WTC11 (cell line): ENCODE data around the gene S100A12. TPM values are rescaled to one million over a fixed set of nuclear protein-coding genes. Genes with fewer than 3 reads are reported as not detected.
A peak's percentile ranks its signal among the peaks of the same experiment; 100 is the strongest.

Source experiments
- ATAC-seq: fragments of 200-7000 bp; cut with Tn5 transposase; 2 replicates; pipeline ENCODE4 v1.10.0; 2021; ENCODE audit warnings: mild to moderate bottlenecking, moderate library complexity
- CTCF ChIA-PET: fragments of 300-600 bp; sonication (Branson Sonifier 250); formaldehyde crosslinking; loops from one replicate; lab custom pipeline; 2021; ENCODE audit warnings: antibody characterized with exemption; lab: Charles Lee
- POLR2A ChIA-PET: fragments of 350-600 bp; sonication (Branson Sonifier 250); formaldehyde crosslinking; loops from one replicate; lab custom pipeline; 2021; ENCODE audit warnings: antibody characterized with exemption; lab: Charles Lee
- DNase-seq: peaks from one replicate; pipeline ENCODE4 v3.0.0; 2021; ENCODE audit warnings: low spot score
- H3K27ac Mint-ChIP-seq: 2 replicates; pipeline ENCODE4 v1.8.0; 2021; ENCODE audit warnings: mixed read lengths
- H3K27me3 Mint-ChIP-seq: 2 replicates; pipeline ENCODE4 v1.8.0; 2021; ENCODE audit warnings: low read depth, mild to moderate bottlenecking, moderate library complexity, mixed read lengths
- H3K36me3 Mint-ChIP-seq: 2 replicates; pipeline ENCODE4 v1.8.0; 2021; ENCODE audit warnings: mixed read lengths
- H3K4me1 Mint-ChIP-seq: 2 replicates; pipeline ENCODE4 v1.8.0; 2022; ENCODE audit warnings: mixed read lengths
- H3K4me3 Mint-ChIP-seq: 2 replicates; pipeline ENCODE4 v1.8.0; 2021; ENCODE audit warnings: mild to moderate bottlenecking, moderate library complexity, mixed read lengths
- H3K9me3 Mint-ChIP-seq: 2 replicates; pipeline ENCODE4 v1.8.0; 2021; ENCODE audit warnings: mixed read lengths
- FOXJ3 ChIP-seq: sonication (generic); formaldehyde crosslinking; IDR thresholded peaks from 2 replicates; pipeline ENCODE4 v1.9.0; 2021; ENCODE audit warnings: missing genetic modification reagents, mild to moderate bottlenecking, borderline replicate concordance
- FOXP1 ChIP-seq: sonication (generic); formaldehyde crosslinking; IDR thresholded peaks from 2 replicates; pipeline ENCODE4 v1.8.0; 2022; ENCODE audit warnings: missing genetic modification reagents, mild to moderate bottlenecking, moderate library complexity, borderline replicate concordance
- GTF2I ChIP-seq: fragments of 250-450 bp; sonication (Bioruptor Pico); conservative IDR thresholded peaks from 2 replicates; pipeline ENCODE4 v1.4.0; 2021; ENCODE audit warnings: mild to moderate bottlenecking
- IRF2 ChIP-seq: sonication (generic); formaldehyde crosslinking; IDR thresholded peaks from 2 replicates; pipeline ENCODE4 v1.8.0; 2022; ENCODE audit warnings: low read depth, missing genetic modification reagents, borderline replicate concordance
- MYBL2 ChIP-seq: sonication (generic); formaldehyde crosslinking; IDR thresholded peaks from 2 replicates; pipeline ENCODE4 v1.8.1; 2023; ENCODE audit warnings: mild to moderate bottlenecking, moderate library complexity, missing genetic modification reagents
- TEAD1 ChIP-seq: sonication (generic); formaldehyde crosslinking; IDR thresholded peaks from 2 replicates; pipeline ENCODE4 v1.8.0; 2022; ENCODE audit warnings: mild to moderate bottlenecking, missing genetic modification reagents
- ZNF263 ChIP-seq: sonication (generic); formaldehyde crosslinking; IDR thresholded peaks from 2 replicates; pipeline ENCODE4 v1.8.1; 2022; ENCODE audit warnings: low read depth, mild to moderate bottlenecking, moderate library complexity, missing genetic modification reagents
- ZNF416 ChIP-seq: fragments of 250-450 bp; sonication (Bioruptor Pico); IDR thresholded peaks from 2 replicates; pipeline ENCODE4 v1.9.0; 2021; ENCODE audit warnings: mild to moderate bottlenecking, inconsistent platforms
- ZNF423 ChIP-seq: fragments of 250-450 bp; sonication (Bioruptor Pico); IDR thresholded peaks from 2 replicates; pipeline ENCODE4 v2.1.2; 2022; ENCODE audit warnings: mild to moderate bottlenecking, moderate library complexity
- total RNA-seq: library from RNA; stranded (reverse); gene quantifications from 3 replicates; pipeline ENCODE4 v1.2.3, GENCODE V29; 2021
- TF ChIP-seq, protein P1 (sequence below): sonication (generic); formaldehyde crosslinking; conservative IDR thresholded peaks from 2 replicates; pipeline ENCODE4 v1.8.1; 2022; ENCODE audit warnings: mild to moderate bottlenecking, missing genetic modification reagents
- TF ChIP-seq, protein P2 (sequence below): sonication (generic); formaldehyde crosslinking; IDR thresholded peaks from 2 replicates; pipeline ENCODE4 v1.8.1; 2022; ENCODE audit warnings: low read depth, mild to moderate bottlenecking, moderate library complexity, missing genetic modification reagents, borderline replicate concordance
- TF ChIP-seq, protein P3 (sequence below): fragments of 250-450 bp; sonication (Bioruptor Pico); IDR thresholded peaks from 2 replicates; pipeline ENCODE4 v2.1.2; 2022; ENCODE audit warnings: mild to moderate bottlenecking, moderate library complexity
- TF ChIP-seq, protein P4 (sequence below): sonication (generic); formaldehyde crosslinking; IDR thresholded peaks from 2 replicates; pipeline ENCODE4 v1.8.1; 2023; ENCODE audit warnings: mild to moderate bottlenecking, missing genetic modification reagents, moderate library complexity
- TF ChIP-seq, protein P5 (sequence below): sonication (generic); formaldehyde crosslinking; IDR thresholded peaks from 2 replicates; pipeline ENCODE4 v1.8.1; 2023; ENCODE audit warnings: mild to moderate bottlenecking, missing genetic modification reagents
- TF ChIP-seq, protein P6 (sequence below): sonication (generic); formaldehyde crosslinking; conservative IDR thresholded peaks from 2 replicates; pipeline ENCODE4 v1.8.1; 2023; ENCODE audit warnings: mild to moderate bottlenecking, low read depth, missing genetic modification reagents, moderate library complexity
- TF ChIP-seq, protein P7 (sequence below): sonication (generic); formaldehyde crosslinking; IDR thresholded peaks from 2 replicates; pipeline ENCODE4 v1.8.1; 2022; ENCODE audit warnings: mild to moderate bottlenecking, missing genetic modification reagents, moderate library complexity, borderline replicate concordance
- TF ChIP-seq, protein P8 (sequence below): fragments of 250-450 bp; sonication (Bioruptor Pico); conservative IDR thresholded peaks from 2 replicates; pipeline ENCODE4 v1.9.0; 2021; ENCODE audit warnings: mild to moderate bottlenecking

S100A12 gene
- total RNA-seq, 1 experiment from 2014 or later, result not detected

DNA sequence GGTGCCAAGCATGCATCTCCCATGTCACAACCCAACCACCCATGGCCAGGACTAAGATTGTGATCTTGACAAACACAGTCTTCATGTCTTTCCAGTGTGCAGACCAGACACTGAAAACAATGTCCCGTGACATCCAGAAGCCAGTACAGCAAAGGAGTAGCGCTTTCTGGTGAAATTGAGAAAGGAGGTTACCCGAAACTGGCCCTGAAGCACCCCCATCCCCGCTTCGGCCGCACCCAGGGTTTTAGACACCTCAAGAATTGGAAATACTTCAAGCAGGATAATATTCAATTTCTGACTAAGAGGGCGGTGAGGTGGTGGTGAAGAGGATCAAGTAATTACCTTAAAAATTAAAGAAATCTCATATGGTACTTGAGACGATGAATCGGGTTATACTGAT lies 26.0 kb upstream of the S100A12 start (continued):
- TF ChIP-seq GTF2I (no peak), ZNF263 (CRISPR knock-in tag) (no peak), IRF2 (CRISPR knock-in tag) (no peak), ZNF416 (CRISPR knock-in tag) (no peak)
- TF ChIP-seq, protein P1, sequence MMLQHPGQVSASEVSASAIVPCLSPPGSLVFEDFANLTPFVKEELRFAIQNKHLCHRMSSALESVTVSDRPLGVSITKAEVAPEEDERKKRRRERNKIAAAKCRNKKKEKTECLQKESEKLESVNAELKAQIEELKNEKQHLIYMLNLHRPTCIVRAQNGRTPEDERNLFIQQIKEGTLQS (CRISPR knock-in tag), result no peak
- TF ChIP-seq, protein P2, sequence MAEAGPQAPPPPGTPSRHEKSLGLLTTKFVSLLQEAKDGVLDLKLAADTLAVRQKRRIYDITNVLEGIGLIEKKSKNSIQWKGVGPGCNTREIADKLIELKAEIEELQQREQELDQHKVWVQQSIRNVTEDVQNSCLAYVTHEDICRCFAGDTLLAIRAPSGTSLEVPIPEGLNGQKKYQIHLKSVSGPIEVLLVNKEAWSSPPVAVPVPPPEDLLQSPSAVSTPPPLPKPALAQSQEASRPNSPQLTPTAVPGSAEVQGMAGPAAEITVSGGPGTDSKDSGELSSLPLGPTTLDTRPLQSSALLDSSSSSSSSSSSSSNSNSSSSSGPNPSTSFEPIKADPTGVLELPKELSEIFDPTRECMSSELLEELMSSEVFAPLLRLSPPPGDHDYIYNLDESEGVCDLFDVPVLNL, result no peak
- TF ChIP-seq, protein P3, sequence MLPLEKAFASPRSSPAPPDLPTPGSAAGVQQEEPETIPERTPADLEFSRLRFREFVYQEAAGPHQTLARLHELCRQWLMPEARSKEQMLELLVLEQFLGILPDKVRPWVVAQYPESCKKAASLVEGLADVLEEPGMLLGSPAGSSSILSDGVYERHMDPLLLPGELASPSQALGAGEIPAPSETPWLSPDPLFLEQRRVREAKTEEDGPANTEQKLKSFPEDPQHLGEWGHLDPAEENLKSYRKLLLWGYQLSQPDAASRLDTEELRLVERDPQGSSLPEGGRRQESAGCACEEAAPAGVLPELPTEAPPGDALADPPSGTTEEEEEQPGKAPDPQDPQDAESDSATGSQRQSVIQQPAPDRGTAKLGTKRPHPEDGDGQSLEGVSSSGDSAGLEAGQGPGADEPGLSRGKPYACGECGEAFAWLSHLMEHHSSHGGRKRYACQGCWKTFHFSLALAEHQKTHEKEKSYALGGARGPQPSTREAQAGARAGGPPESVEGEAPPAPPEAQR, result no peak
- TF ChIP-seq, protein P4, sequence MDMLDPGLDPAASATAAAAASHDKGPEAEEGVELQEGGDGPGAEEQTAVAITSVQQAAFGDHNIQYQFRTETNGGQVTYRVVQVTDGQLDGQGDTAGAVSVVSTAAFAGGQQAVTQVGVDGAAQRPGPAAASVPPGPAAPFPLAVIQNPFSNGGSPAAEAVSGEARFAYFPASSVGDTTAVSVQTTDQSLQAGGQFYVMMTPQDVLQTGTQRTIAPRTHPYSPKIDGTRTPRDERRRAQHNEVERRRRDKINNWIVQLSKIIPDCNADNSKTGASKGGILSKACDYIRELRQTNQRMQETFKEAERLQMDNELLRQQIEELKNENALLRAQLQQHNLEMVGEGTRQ (CRISPR knock-in tag), result no peak
- TF ChIP-seq, all 79 proteins: peak for 0

DNA sequence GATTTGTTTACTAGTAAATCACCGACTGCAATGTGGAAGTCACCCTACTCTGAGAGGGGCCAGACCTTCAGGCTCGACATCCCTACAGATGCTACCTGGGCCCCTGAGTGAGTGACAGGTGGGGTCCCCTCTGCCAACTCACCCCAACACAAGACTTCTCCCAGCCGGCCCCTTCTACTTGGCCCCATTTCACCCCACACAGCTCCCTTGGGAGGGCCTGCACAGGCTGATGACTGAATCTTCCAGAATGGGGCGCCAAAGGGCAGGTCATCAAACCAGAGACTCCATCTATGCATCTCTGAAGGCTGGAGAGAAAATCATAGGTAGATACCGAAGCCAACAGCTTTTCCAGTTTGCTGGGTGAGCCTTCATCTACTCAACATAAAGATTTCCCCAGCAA lies 24.8 kb upstream of the S100A12 start:
- Mint-ChIP-seq H3K9me3 (peaks cover 12% of the 10 kb centered on the region), H3K27ac (no peak overlapping the region), H3K4me1 (peaks cover 18% of the 10 kb centered on the region), H3K27me3 (peaks cover 26% of the 10 kb centered on the region), H3K4me3 (no peak overlapping the region), H3K36me3 (peaks cover 3% of the 10 kb centered on the region)
- peak; percentile 53 for DNase-seq
- ChIA-PET CTCF (interaction anchor here (0.7 to 2.2 kb wide), 13 partner anchors 10 to 1479 kb away, joined by 3 to 45 read pairs (median 4); partner anchors contain the start of genes PGLYRP3, PGLYRP4, S100A8 and S100A9), POLR2A (interaction anchor here (1.6 kb wide), 1 partner anchor 95 kb away, joined by 5 read pairs; no protein-coding TSS in a partner anchor)
- TF ChIP-seq ZNF423, result no peak
- TF ChIP-seq, protein P5, sequence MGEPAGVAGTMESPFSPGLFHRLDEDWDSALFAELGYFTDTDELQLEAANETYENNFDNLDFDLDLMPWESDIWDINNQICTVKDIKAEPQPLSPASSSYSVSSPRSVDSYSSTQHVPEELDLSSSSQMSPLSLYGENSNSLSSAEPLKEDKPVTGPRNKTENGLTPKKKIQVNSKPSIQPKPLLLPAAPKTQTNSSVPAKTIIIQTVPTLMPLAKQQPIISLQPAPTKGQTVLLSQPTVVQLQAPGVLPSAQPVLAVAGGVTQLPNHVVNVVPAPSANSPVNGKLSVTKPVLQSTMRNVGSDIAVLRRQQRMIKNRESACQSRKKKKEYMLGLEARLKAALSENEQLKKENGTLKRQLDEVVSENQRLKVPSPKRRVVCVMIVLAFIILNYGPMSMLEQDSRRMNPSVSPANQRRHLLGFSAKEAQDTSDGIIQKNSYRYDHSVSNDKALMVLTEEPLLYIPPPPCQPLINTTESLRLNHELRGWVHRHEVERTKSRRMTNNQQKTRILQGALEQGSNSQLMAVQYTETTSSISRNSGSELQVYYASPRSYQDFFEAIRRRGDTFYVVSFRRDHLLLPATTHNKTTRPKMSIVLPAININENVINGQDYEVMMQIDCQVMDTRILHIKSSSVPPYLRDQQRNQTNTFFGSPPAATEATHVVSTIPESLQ (CRISPR knock-in tag), result no peak
- peak; percentile 74 for ATAC-seq

DNA sequence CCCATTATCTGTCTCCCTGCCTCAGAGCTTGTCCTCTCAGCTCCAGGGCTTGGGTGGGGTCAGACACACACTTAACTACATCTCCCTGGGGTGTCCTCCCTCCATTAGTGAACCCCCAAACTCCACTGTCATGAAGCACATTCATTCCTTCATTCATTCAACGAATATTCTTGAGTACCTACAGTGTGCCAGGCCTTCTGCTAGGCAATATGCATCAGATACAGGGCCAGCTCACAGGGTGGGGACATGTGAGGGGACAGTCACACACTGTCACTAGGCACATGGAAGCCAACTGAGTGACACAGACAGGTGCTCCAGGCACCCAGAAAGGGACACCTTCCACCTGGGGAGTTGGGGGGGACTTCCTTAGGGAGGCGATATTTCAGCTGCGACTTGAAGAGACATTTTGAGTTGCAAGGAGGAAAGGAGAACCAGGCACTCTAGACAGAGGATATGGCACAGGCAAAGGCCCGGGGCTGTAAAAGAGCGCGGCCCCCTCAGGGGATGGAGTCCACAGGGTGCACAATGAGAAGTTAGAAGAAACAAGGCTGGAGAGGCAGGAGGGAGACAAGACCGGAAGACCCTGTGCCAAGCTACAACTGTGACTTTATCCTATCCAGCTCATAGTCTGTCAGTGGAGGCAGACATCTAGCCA lies 24.1 kb upstream of the S100A12 start:
- TF ChIP-seq, protein P6, sequence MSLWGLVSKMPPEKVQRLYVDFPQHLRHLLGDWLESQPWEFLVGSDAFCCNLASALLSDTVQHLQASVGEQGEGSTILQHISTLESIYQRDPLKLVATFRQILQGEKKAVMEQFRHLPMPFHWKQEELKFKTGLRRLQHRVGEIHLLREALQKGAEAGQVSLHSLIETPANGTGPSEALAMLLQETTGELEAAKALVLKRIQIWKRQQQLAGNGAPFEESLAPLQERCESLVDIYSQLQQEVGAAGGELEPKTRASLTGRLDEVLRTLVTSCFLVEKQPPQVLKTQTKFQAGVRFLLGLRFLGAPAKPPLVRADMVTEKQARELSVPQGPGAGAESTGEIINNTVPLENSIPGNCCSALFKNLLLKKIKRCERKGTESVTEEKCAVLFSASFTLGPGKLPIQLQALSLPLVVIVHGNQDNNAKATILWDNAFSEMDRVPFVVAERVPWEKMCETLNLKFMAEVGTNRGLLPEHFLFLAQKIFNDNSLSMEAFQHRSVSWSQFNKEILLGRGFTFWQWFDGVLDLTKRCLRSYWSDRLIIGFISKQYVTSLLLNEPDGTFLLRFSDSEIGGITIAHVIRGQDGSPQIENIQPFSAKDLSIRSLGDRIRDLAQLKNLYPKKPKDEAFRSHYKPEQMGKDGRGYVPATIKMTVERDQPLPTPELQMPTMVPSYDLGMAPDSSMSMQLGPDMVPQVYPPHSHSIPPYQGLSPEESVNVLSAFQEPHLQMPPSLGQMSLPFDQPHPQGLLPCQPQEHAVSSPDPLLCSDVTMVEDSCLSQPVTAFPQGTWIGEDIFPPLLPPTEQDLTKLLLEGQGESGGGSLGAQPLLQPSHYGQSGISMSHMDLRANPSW, result no peak
- TF ChIP-seq, protein P7, sequence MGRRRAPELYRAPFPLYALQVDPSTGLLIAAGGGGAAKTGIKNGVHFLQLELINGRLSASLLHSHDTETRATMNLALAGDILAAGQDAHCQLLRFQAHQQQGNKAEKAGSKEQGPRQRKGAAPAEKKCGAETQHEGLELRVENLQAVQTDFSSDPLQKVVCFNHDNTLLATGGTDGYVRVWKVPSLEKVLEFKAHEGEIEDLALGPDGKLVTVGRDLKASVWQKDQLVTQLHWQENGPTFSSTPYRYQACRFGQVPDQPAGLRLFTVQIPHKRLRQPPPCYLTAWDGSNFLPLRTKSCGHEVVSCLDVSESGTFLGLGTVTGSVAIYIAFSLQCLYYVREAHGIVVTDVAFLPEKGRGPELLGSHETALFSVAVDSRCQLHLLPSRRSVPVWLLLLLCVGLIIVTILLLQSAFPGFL (CRISPR knock-in tag), result no peak
- no peak for TF ChIP-seq FOXP1 (CRISPR knock-in tag)
- TF ChIP-seq FOXJ3 (CRISPR knock-in tag), result no peak
- TF ChIP-seq, protein P8, sequence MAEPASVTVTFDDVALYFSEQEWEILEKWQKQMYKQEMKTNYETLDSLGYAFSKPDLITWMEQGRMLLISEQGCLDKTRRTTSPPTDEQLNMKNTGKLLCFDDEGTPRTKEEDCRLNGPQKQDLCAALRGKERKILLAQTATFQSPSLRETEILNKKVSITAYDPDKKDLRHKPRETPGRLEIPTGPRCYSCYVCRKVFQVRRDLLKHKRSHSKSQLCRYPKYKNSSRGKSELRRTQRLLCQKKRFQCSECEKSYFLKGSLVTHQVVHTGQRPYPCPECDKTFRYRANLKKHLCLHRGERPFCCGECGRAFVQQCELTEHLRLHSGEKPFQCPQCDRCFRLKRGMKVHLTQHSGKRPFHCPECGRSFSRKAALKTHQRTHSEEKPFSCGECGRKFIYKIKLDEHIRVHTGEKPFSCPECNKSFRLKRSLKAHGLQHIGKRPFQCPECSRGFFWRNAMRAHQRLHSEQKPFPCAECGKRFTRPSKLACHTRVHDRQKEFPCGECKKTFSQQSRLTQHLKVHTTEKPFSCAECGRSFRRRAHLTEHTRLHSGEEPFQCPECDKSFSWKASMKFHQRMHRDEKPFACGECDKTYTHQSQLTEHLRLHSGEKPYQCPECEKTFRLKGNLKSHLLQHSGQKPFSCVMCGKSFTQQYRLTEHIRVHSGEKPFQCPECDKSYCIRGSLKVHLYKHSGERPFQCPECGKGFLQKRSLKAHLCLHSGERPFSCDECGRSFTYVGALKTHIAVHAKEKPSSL, result no peak
- TF ChIP-seq TEAD1 (CRISPR knock-in tag), result no peak
- TF ChIP-seq MYBL2, result no peak
- peaks cover 21% of the 10 kb centered on the region for H3K27me3 Mint-ChIP-seq

More for the DNA sequence above, 24.1 kb upstream of the S100A12 start:
- Mint-ChIP-seq H3K9me3 (peaks cover 9% of the 10 kb centered on the region), H3K27ac (no peak overlapping the region), H3K4me1 (peaks cover 16% of the 10 kb centered on the region), H3K4me3 (no peak overlapping the region), H3K36me3 (peaks cover under 1% of the 10 kb centered on the region)
- POLR2A ChIA-PET, result interaction anchor here (1.6 kb wide), 1 partner anchor 95 kb away, joined by 5 read pairs; no protein-coding TSS in a partner anchor
- CTCF ChIA-PET, result interaction anchor here (0.7 to 2.2 kb wide), 11 partner anchors 9 to 172 kb away, joined by 3 to 45 read pairs (median 6); partner anchors contain the start of genes PGLYRP4, S100A8 and S100A9
- ATAC-seq (no peak), DNase-seq (no peak)
